ENCODE data around the gene TNFRSF19.

Gene TNFRSF19

GRCh38 chr13:23629566-23630272 is 59.5 kb downstream of the TNFRSF19 start:
- no peak for DNase-seq

GRCh38 chr13:23630349-23631093 is 60.3 kb downstream of the TNFRSF19 start:
- DNase-seq = no peak

GRCh38 chr13:23631311-23632047 is 61.3 kb downstream of the TNFRSF19 start:
- DNase-seq = no peak

- DNase-seq = no peak
Observed at GRCh38 chr13:23632048-23632582, 61.9 kb downstream of the TNFRSF19 start.

- no peak for DNase-seq
Observed at GRCh38 chr13:23632741-23633140, 62.5 kb downstream of the TNFRSF19 start.

- DNase-seq = no peak
Observed at GRCh38 chr13:23634897-23635296, 64.7 kb downstream of the TNFRSF19 start.

GRCh38 chr13:23636360-23636759 is 66.1 kb downstream of the TNFRSF19 start:
- DNase-seq = no peak

- no peak for DNase-seq
Observed at GRCh38 chr13:23637829-23638228, 67.6 kb downstream of the TNFRSF19 start.

GRCh38 chr13:23639674-23640073 is 69.5 kb downstream of the TNFRSF19 start:
- DNase-seq = no peak

- no peak for DNase-seq
Observed at GRCh38 chr13:23642110-23642509, 71.9 kb downstream of the TNFRSF19 start.

GRCh38 chr13:23643338-23644125 is 73.3 kb downstream of the TNFRSF19 start:
- no peak for DNase-seq

- no peak for DNase-seq
Observed at GRCh38 chr13:23644126-23644419, 73.9 kb downstream of the TNFRSF19 start.

GRCh38 chr13:23644527-23645138 is 74.4 kb downstream of the TNFRSF19 start:
- no peak for DNase-seq

GRCh38 chr13:23645851-23646250 is 75.6 kb downstream of the TNFRSF19 start:
- no peak for DNase-seq

GRCh38 chr13:23651439-23651838 is 81.2 kb downstream of the TNFRSF19 start:
- DNase-seq = no peak

- no peak for DNase-seq
Observed at GRCh38 chr13:23651887-23652286, 81.7 kb downstream of the TNFRSF19 start.

GRCh38 chr13:23652909-23653726 is 82.9 kb downstream of the TNFRSF19 start:
- DNase-seq = no peak

GRCh38 chr13:23654111-23655110 is 84.2 kb downstream of the TNFRSF19 start:
- no peak for DNase-seq

GRCh38 chr13:23655321-23655720 is 85.1 kb downstream of the TNFRSF19 start:
- DNase-seq = no peak
